SK-N-SH (cell line): ENCODE results near the gene ZSCAN25. TPM values are rescaled to one million over a fixed set of nuclear protein-coding genes. Genes with fewer than 3 reads are reported as not detected.

Experiments used
- CTCF ChIA-PET: fragments of 300-600, 350-600 bp; formaldehyde crosslinking; extraction: SDS; loops from one replicate; lab custom pipeline; 2021; lab: Yijun Ruan, JAX
- POLR2A ChIA-PET: fragments of 350-600 bp; sonication (Branson Sonifier 250); formaldehyde crosslinking; extraction: SDS; loops from one replicate; lab custom pipeline; 2020; ENCODE audit warnings: antibody characterized with exemption, inconsistent platforms; lab: Yijun Ruan, JAX
- DNase-seq: peaks from one replicate; pipeline ENCODE4 v3.0.0; 2012
- H2AFZ ChIP-seq: fragments of 200-600 bp; sonication (generic); 2 replicates; pipeline ENCODE4 v1.8.1; 2016; ENCODE audit warnings: antibody characterized with exemption, mild to moderate bottlenecking, low read depth
- H3F3A ChIP-seq: fragments of 200-600 bp; sonication (generic); replicated peaks from 2 replicates; pipeline ENCODE3; 2016; ENCODE audit warnings: antibody characterized with exemption, mild to moderate bottlenecking; ENCODE audit not compliant: insufficient read depth
- H3K27ac ChIP-seq, 2 experiments: fragments of 200-500 bp in 1 of 2; fragments of 200-600 bp in 1 of 2; sonication (Bioruptor generic) in 1 of 2; sonication (generic), shearing (Covaris generic) in 1 of 2; 2 replicates each; pipeline versions ENCODE4 v1.5.1 to v1.6.1; 2014 to 2016; ENCODE audit warnings: low read depth in 2 of 2, inconsistent platforms in 1 of 2, low read length in 1 of 2, mild to moderate bottlenecking in 1 of 2, mixed read lengths in 1 of 2
- H3K27me3 ChIP-seq: fragments of 200-600 bp; sonication (generic), shearing (Covaris generic); 2 replicates; pipeline ENCODE4 v1.6.1; 2016; ENCODE audit warnings: mixed run types; ENCODE audit not compliant: insufficient read depth
- H3K36me3 ChIP-seq, 2 experiments: fragments of 200-500 bp in 1 of 2; fragments of 200-600 bp in 1 of 2; sonication (Bioruptor generic) in 1 of 2; sonication (generic) in 1 of 2; replicated peaks in 1 of 2; 2 replicates each; pipeline versions ENCODE3 to v1.5.1; 2014 to 2016; ENCODE audit warnings: low read length in 1 of 2, mild to moderate bottlenecking in 1 of 2; ENCODE audit not compliant: insufficient read depth in 2 of 2, control insufficient read depth in 1 of 2
- H3K4me1 ChIP-seq, 2 experiments: fragments of 200-500 bp in 1 of 2; fragments of 200-600 bp in 1 of 2; sonication (Bioruptor generic) in 1 of 2; sonication (generic), shearing (Covaris generic) in 1 of 2; 2 replicates each; pipeline versions ENCODE4 v1.5.1 to v1.6.1; 2014 to 2016; ENCODE audit warnings: low read depth in 1 of 2, low read length in 1 of 2, mixed run types in 1 of 2; ENCODE audit not compliant: insufficient read depth in 2 of 2, control insufficient read depth in 1 of 2
- H3K4me2 ChIP-seq: fragments of 200-600 bp; sonication (generic), shearing (Covaris generic); 2 replicates; pipeline ENCODE4 v1.6.1; 2017; ENCODE audit warnings: mixed run types
- H3K4me3 ChIP-seq, 2 experiments: fragments of 200-500 bp in 1 of 2; fragments of 200-600 bp in 1 of 2; sonication (Bioruptor generic) in 1 of 2; sonication (generic), shearing (Covaris generic) in 1 of 2; 2 replicates each; pipeline versions ENCODE4 v1.5.1 to v1.8.1; 2014 to 2016; ENCODE audit warnings: low read depth in 2 of 2, inconsistent platforms in 1 of 2, low read length in 1 of 2, mild to moderate bottlenecking in 1 of 2, mixed read lengths in 1 of 2, moderate library complexity in 1 of 2
- H3K79me2 ChIP-seq: fragments of 200-600 bp; sonication (generic); 2 replicates; pipeline ENCODE4 v1.8.1; 2017; ENCODE audit warnings: mild to moderate bottlenecking; ENCODE audit not compliant: insufficient read depth
- H3K9ac ChIP-seq: fragments of 200-600 bp; sonication (generic); 2 replicates; pipeline ENCODE4 v1.6.1; 2017; ENCODE audit warnings: mixed run types
- H3K9me2 ChIP-seq: fragments of 200-600 bp; sonication (generic); 2 replicates; pipeline ENCODE4 v1.6.1; 2017; ENCODE audit warnings: mixed run types
- H3K9me3 ChIP-seq: fragments of 200-600 bp; sonication (generic); 2 replicates; pipeline ENCODE4 v1.6.1; 2017; ENCODE audit warnings: mixed run types, mild to moderate bottlenecking, moderate library complexity
- H4K20me1 ChIP-seq: fragments of 200-600 bp; sonication (generic); 2 replicates; pipeline ENCODE4 v1.6.1; 2017; ENCODE audit warnings: mild to moderate bottlenecking, mixed run types; ENCODE audit not compliant: insufficient read depth
- CHD2 ChIP-seq: fragments of 150-350 bp; IDR thresholded peaks from 2 replicates; pipeline ENCODE4 v1.6.1; 2018; ENCODE audit warnings: low read length; ENCODE audit not compliant: partially characterized antibody
- FOXM1 ChIP-seq: IDR thresholded peaks from 2 replicates; pipeline ENCODE4 v1.4.0; 2012; ENCODE audit warnings: low read depth, mild to moderate bottlenecking
- GATA2 ChIP-seq: sonication (generic); formaldehyde crosslinking; IDR thresholded peaks from 2 replicates; pipeline ENCODE4 v1.5.0; 2020; ENCODE audit warnings: mild to moderate bottlenecking, missing genetic modification reagents
- JUND ChIP-seq: IDR thresholded peaks from 2 replicates; pipeline ENCODE4 v1.4.0; 2012
- MXI1 ChIP-seq: IDR thresholded peaks from 2 replicates; pipeline ENCODE4 v1.6.1; 2012; ENCODE audit warnings: mild to moderate bottlenecking, low read depth, low read length, improper control_type of control experiment
- PBX3 ChIP-seq: IDR thresholded peaks from 2 replicates; pipeline ENCODE4; 2012
- RCOR1 ChIP-seq: fragments of 150-350 bp; IDR thresholded peaks from 2 replicates; pipeline ENCODE4 v1.6.1; 2017; ENCODE audit warnings: antibody characterized with exemption, low read length
- RFX5 ChIP-seq: IDR thresholded peaks from 2 replicates; pipeline ENCODE4 v1.6.1; 2012; ENCODE audit warnings: mild to moderate bottlenecking, improper control_type of control experiment, low read length
- RXRA ChIP-seq: IDR thresholded peaks from 2 replicates; pipeline ENCODE4 v1.4.0; 2012; ENCODE audit warnings: low read depth, mild to moderate bottlenecking, borderline replicate concordance
- SMC3 ChIP-seq: IDR thresholded peaks from 2 replicates; pipeline ENCODE4 v1.6.1; 2012; ENCODE audit warnings: low read depth, low read length, improper control_type of control experiment
- WGBS: methylation state at CpG from one replicate; pipeline ENCODE4 v1.1.6; 2017; ENCODE audit warnings: low lambda C conversion rate; 5-methylcytosine and 5-hydroxymethylcytosine counted together
- polyA plus RNA-seq, 3 experiments: library from polyadenylated mRNA; depleted of rRNA; stranded (reverse); fragments of >200 nt; gene quantifications; 2 replicates each; pipeline ENCODE4 v1.2.3, GENCODE V29; 2012
- TF ChIP-seq, protein P1 (sequence below): fragments of 150-350 bp; IDR thresholded peaks from 2 replicates; pipeline ENCODE4 v1.6.1; 2017; ENCODE audit warnings: antibody characterized with exemption, low read length, low read depth, borderline replicate concordance
- TF ChIP-seq, protein P2 (sequence below): IDR thresholded peaks from 2 replicates; pipeline ENCODE4 v1.4.0; 2012; ENCODE audit warnings: low read depth, borderline replicate concordance
- TF ChIP-seq, protein P3 (sequence below): IDR thresholded peaks from 2 replicates; pipeline ENCODE4 v1.4.0; 2012; ENCODE audit warnings: low read depth, borderline replicate concordance

Gene ZSCAN25
- polyA plus RNA-seq, 1 of the 3 experiments (the other 2 are of a cell fraction) = 14.9 TPM

GRCh38 chr7:99643464-99643863, 26.7 kb downstream of the ZSCAN25 start:
- H4K20me1 ChIP-seq = no peaks in the 10 kb centered on the region
- no peaks in the 10 kb centered on the region for H3K36me3 ChIP-seq
- H3K9me3 ChIP-seq = peaks cover 5% of the 10 kb centered on the region; the same call in 1 of the 2 replicates
- H3F3A ChIP-seq = no peaks in the 10 kb centered on the region
- WGBS = 42% methylated on average over 2 of the region's 2 CpGs
- H3K4me1 ChIP-seq = no peaks in the 10 kb centered on the region
- H3K27me3 ChIP-seq = no peaks in the 10 kb centered on the region
- no peak overlapping the region for H2AFZ ChIP-seq
- no peaks in the 10 kb centered on the region for H3K9me2 ChIP-seq
- H3K9ac ChIP-seq = no peak overlapping the region
- CTCF ChIA-PET = no interaction called here
- H3K27ac ChIP-seq = no peak overlapping the region
- DNase-seq = no peak
- H3K4me3 ChIP-seq = no peak overlapping the region
- no peaks in the 10 kb centered on the region for H3K79me2 ChIP-seq
- POLR2A ChIA-PET = no interaction called here
- no peak for TF ChIP-seq RFX5
- TF ChIP-seq PBX3 = no peak
- TF ChIP-seq GATA2 (CRISPR knock-in tag) = no peak
- TF ChIP-seq CHD2 = no peak
- TF ChIP-seq, protein P1, sequence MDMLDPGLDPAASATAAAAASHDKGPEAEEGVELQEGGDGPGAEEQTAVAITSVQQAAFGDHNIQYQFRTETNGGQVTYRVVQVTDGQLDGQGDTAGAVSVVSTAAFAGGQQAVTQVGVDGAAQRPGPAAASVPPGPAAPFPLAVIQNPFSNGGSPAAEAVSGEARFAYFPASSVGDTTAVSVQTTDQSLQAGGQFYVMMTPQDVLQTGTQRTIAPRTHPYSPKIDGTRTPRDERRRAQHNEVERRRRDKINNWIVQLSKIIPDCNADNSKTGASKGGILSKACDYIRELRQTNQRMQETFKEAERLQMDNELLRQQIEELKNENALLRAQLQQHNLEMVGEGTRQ = no peak
- no peak for TF ChIP-seq MXI1
- no peak for TF ChIP-seq SMC3
- no peak for TF ChIP-seq RXRA
- TF ChIP-seq JUND = no peak
- TF ChIP-seq, protein P2, sequence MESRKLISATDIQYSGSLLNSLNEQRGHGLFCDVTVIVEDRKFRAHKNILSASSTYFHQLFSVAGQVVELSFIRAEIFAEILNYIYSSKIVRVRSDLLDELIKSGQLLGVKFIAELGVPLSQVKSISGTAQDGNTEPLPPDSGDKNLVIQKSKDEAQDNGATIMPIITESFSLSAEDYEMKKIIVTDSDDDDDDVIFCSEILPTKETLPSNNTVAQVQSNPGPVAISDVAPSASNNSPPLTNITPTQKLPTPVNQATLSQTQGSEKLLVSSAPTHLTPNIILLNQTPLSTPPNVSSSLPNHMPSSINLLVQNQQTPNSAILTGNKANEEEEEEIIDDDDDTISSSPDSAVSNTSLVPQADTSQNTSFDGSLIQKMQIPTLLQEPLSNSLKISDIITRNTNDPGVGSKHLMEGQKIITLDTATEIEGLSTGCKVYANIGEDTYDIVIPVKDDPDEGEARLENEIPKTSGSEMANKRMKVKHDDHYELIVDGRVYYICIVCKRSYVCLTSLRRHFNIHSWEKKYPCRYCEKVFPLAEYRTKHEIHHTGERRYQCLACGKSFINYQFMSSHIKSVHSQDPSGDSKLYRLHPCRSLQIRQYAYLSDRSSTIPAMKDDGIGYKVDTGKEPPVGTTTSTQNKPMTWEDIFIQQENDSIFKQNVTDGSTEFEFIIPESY = no peak
- TF ChIP-seq, protein P3, sequence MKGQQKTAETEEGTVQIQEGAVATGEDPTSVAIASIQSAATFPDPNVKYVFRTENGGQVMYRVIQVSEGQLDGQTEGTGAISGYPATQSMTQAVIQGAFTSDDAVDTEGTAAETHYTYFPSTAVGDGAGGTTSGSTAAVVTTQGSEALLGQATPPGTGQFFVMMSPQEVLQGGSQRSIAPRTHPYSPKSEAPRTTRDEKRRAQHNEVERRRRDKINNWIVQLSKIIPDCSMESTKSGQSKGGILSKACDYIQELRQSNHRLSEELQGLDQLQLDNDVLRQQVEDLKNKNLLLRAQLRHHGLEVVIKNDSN = no peak
- TF ChIP-seq FOXM1 = no peak
- TF ChIP-seq, all 33 proteins: peak for 0
- H3K4me2 ChIP-seq = no peak overlapping the region

DNA sequence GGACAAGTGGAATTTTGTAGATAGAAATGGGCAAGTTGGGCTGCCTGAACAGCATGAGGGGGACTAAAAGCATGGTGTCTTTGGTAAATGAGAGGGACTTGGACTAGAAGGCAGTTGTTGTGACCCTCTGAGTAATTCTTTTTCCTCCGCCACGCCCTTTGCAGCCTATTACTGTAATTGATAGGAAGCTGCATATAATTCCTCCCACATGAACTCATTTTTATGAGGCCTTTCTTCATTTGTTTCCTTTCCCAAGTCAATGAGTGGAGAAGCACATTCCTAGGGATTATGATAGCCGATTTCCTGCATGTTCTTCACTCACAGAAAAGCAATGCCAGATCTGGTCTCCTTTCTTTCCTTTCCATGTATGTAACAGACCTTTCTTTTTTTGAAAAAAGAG, 27.7 kb downstream of the ZSCAN25 start:
- Histone ChIP-seq H3K27ac (no peak overlapping the region), H3K4me2 (no peak overlapping the region), H3K27me3 (no peaks in the 10 kb centered on the region), H4K20me1 (no peaks in the 10 kb centered on the region), H3K4me1 (no peaks in the 10 kb centered on the region), H3K4me3 (no peak overlapping the region), H3K9me2 (no peaks in the 10 kb centered on the region), H3K9me3 (peaks cover 5% of the 10 kb centered on the region; the same call in 1 of the 2 replicates), H3K36me3 (no peaks in the 10 kb centered on the region), H3K9ac (no peak overlapping the region), H3K79me2 (no peaks in the 10 kb centered on the region), H3F3A (no peaks in the 10 kb centered on the region), H2AFZ (no peak overlapping the region)
- CTCF ChIA-PET = no interaction called here
- POLR2A ChIA-PET = no interaction called here
- TF ChIP-seq SMC3 (no peak), RCOR1 (no peak)
- 78% methylated on average over 3 of the region's 3 CpGs for WGBS
- DNase-seq = no peak
